Loucy (cell line): Measurements from ENCODE around the gene CYSTM1.

Experiments
- CTCF ChIP-seq: fragments of 200-600 bp; sonication (generic); conservative IDR thresholded peaks from 2 replicates; pipeline ENCODE4 v1.5.1; 2014; ENCODE audit warnings: mild to moderate bottlenecking, antibody characterized with exemption, low read length
- EZH2phosphoT487 ChIP-seq: fragments of 200-600 bp; IDR thresholded peaks from 2 replicates; pipeline ENCODE4 v1.6.1; 2018; ENCODE audit warnings: antibody characterized with exemption, mild to moderate bottlenecking, moderate library complexity, borderline replicate concordance

GRCh38 chr5:140225396-140225795, 50.4 kb downstream of the CYSTM1 start:
- no peak for TF ChIP-seq CTCF
- TF ChIP-seq EZH2phosphoT487, result no peak
